GM19099 (cell line): ENCODE data around the gene KLHL26.

ENCODE experiments used
- POLR2A ChIP-seq: IDR thresholded peaks from 3 replicates; pipeline ENCODE4 v1.6.1; 2011; ENCODE audit warnings: low read depth; ENCODE audit not compliant: insufficient read length; ENCODE audit errors: extremely low read depth

KLHL26 gene

DNA sequence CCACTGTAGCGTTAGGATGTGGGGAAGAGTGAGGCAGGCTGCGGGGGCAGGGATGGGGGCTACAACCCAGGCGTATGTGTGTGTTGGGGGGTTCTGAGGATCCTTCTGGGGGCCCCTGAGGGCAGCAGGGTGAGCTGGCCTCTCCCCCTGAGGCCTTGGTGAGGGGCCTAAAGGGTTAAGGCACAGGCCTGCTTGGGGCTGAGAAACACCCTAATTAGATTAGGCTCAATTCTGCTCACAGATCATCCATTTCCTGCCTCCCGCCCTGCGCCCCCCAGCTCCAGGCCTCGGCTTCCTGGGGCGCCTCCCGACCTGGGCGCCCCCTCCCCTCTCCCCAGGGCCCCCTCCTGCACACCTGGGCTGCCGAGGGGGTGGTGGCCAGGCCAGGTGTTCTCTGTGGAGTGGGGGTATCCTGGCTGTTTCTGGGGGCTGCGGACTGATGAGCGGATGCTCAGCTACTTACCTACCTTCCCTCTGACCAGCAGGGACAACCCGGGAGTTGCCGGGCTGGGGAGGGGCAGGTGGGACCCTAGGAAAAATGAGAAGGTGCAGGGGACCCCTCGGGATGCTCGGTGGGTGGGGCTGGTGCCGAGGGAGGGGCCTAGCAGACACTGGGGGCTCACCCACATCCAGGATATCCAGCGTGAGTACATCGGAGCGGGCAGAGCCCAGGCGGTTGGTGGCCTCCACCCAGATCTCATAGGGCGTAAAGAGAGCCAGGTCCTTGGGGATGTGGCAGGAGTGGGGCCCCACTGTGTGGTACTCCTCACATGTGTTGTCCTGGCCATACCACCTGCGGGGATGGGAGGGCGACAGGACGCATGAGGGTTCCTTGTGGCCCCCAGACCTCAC, 38.8 kb upstream of the KLHL26 start:
- no peak for TF ChIP-seq POLR2A

GRCh38 chr19:18599485-18599884, 37.3 kb upstream of the KLHL26 start:
- no peak for TF ChIP-seq POLR2A

DNA sequence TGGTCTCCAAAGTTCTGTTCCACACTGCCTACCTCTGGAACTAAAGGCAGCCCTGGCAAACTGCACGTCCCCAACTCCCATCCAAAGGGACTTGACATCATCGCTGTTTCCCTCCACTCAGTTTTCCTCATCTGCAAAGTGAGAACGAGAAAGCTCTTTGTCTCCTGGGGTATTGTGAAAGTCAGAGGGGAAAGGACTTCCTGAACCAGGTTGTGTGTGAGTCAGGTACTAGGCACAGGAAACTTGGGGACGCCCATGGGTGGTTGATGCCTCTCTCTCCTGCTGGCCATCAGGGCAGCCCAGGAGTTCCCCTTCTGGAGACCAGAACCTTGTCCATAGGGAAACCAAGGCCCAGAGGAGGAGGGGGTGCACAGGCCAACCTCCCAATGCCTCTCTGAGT, 35.0 kb upstream of the KLHL26 start:
- TF ChIP-seq POLR2A = no peak

DNA sequence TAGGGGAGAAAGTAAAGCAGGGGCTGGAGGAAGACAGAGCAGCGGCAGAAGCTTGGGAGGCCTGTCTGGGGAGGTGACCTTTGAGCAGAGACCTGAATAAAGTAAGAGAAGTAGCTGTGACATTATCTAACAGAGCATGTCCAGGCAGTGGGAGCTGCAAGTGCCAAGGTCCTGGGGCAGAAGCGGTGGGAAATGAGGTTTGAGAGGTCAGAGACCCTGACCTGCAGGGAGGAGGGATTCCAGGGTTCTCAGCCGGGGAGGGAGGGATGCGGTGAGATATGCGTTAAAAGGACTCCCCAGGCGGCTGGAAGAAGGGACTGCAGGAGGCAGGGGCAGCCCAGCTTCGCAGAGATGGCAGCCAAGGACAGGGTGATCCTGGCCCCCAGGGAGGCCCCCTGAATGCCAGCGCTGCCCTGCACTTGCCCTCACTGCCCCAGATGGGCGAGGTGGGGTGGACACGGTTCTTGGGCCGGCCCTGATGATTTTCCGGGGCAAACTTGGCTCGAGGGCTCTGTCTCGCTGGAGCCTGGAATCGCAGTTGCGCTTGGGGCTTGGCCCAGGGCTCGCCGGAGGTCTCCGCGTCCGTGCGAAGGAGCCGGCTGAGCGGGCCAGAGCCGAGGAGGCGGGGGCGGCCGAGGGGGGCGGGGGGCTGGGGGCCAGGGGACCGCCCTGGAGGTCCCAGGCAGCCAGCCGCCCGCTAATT, 33.4 kb upstream of the KLHL26 start:
- TF ChIP-seq POLR2A = no peak

DNA sequence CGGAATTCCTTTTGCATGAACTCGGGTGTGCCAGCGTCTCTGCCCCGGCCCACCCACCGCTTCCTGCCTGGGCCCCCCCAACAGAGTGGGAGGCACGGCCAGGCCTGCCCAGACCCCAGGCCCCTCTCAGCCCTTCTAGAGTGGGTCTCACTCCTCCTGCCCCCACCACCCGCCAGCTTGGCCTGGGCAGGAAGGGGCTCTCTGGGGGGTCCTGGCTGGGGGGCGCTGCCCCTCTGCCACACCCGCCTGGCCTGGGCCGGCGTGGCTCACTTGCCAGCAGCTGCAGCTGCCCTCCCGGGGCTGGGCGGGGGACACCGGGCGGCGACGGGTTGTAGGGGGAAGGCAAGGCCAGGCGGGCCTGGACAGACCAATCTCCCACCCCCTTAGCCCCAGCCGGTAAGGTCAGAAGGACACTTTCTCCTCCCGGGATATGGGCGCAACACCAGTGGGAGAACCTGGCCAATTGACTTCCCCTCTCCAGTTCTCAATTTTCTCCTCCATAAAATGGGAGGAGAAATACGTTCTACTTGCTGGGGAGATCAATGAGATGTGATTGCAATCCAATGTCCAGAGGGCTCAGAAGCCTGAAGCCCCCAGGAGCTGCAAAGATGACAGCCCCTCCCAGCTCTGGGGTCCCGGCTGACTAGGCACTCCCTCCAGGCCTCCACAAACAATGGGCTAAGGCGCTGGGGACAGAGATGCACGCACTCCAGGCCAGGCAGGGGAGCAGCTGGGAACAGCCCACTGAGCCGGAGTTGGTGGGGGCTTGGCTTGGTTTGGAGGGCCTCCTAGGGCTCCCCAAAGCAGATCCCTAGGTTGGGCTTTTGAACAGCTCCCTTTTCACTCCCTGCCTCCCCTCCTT, 32.6 kb upstream of the KLHL26 start:
- TF ChIP-seq POLR2A = no peak

DNA sequence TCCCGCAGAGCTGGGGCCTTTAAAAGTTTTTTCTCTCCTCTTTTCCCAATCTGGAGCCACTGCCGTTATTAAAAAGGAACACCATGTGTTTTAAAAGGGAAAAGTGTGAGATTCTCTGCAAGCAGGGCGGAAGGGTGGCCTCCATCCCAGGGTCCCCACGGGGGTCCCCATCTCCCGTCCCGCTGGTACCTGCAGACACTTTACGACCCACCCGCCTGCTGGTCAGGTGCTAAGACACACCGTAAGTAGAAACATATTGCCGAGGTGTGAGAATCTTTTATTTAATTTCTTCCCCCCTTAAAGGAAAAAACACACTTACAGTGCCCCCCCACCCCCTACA, 32.0 kb upstream of the KLHL26 start:
- no peak for TF ChIP-seq POLR2A

DNA sequence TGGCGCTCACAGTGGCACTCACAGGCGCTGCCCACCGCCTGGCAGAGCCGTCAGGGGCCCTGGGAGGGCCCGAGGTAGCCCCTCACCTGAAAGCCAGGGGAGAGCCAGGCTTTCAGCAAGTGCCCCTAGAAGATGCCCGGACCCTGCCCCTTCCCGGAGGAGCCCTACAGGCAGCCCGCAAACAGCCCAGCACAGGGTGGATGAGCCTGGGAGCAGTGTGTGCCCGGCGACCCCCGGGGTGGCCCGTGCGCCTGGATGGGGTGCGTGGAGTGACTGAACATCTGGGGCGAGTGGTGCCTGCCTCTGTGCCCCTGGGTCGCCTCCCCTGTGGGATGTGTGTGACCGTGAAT, 31.7 kb upstream of the KLHL26 start:
- TF ChIP-seq POLR2A = no peak

GRCh38 chr19:18605546-18606280, 31.1 kb upstream of the KLHL26 start:
- no peak for TF ChIP-seq POLR2A

DNA sequence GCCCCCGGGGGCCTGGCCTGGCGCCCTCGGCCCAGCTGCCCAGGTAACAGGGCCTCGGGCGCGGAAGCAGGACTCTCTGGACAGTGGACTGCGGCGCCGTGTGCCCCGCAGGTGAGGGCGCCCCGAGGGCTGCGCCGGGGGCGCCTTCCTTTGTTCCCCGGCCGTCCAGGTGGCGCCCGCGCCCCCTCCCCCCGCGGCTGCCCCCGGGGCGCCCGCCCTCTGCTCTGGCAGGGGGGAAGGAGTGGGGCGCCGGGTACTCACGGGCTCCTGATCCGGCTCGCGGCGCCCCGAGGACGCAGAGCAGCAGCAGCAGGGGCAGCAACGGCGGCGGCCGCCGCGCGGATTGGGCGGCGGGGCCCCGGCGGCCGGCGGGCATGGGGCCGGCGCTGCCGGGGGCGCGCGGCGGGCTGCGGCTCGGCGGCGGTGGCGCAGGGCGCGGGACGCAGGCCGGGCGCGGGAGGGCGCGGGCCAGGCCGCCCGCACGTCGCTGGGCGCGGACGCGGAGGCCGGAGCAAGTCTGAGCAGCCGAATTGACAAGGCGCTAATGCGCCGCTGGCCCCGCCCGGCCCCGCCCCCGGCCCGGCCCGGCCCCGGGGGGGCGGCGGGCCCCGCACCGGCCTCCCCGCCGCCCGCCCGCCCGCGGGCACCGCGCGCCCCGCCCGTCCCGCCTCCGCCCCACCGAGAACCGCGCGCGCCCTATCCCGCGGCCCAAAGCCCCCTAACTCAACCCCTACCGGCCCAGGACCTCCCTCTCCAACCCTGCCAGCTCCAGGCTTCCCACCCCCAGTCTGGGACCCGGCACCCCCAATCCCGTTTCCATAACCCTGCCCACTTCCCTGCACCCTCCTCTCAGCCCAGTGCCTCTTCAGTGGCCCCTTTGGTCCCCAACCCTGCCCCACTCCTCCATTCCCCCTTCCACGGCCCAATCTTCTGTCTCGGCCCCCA, 30.3 kb upstream of the KLHL26 start, which contains the start of gene CRLF1:
Gene CRLF1 (minus strand): TSS at position 519 of the 945 bp plus-strand sequence. CDS start 143 bp downstream, at position 376.
- TF ChIP-seq POLR2A = no peak

- TF ChIP-seq POLR2A = no peak
Measured at GRCh38 chr19:18607226-18608101, 29.4 kb upstream of the KLHL26 start.

DNA sequence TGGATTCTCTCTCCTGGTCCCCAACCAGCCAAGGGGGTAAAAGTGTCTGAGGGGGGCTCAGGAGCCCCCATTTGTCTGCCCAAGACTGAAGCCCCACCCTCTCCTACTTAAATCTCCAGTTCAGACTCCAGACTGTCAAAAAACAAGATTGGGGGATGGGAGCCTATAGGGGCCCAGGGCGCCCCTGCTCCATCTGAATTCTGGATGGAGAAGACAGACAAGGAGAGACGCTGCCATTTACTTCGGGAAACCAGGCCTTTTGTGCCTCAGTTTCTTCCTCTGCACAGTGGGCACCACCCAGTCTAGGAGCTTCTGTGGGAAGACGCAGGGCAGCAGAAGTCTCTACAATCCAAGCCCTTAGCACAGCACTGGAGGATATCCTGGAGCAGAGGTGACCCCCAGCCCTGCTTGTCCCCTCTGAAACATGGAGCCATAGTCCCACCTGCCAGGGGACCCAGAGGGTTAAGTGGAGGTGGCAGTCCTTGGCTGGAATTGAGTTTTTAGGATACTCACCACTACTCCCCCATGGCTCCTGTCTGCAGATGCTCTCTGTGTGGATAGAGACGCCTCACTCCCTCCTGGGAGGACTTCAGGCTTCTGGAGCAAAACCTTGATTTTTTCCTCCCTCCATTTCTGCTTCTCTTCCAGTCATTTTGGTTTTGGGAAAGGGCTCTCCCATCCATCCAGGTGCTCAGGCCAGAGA, 28.6 kb upstream of the KLHL26 start:
- TF ChIP-seq POLR2A = no peak
